HEK293 (cell line): ENCODE results near the gene LBHD1.

ENCODE experiments used
- GFI1B ChIP-seq: fragments of 450-650 bp; formaldehyde crosslinking; IDR thresholded peaks from 2 replicates; pipeline ENCODE4 v1.5.1; 2016; ENCODE audit warnings: missing biosample characterization, missing genetic modification characterization
- GLIS1 ChIP-seq: fragments of 450-650 bp; formaldehyde crosslinking; IDR thresholded peaks from 2 replicates; pipeline ENCODE4 v1.5.1; 2016; ENCODE audit warnings: missing biosample characterization, missing genetic modification characterization
- KLF1 ChIP-seq: fragments of 450-650 bp; formaldehyde crosslinking; IDR thresholded peaks from 2 replicates; pipeline ENCODE4 v1.5.1; 2016; ENCODE audit warnings: missing biosample characterization, missing genetic modification characterization
- KLF7 ChIP-seq: fragments of 450-650 bp; formaldehyde crosslinking; IDR thresholded peaks from 2 replicates; pipeline ENCODE4 v1.5.1; 2016; ENCODE audit warnings: missing biosample characterization, missing genetic modification characterization, borderline replicate concordance
- KLF8 ChIP-seq: fragments of 450-650 bp; formaldehyde crosslinking; IDR thresholded peaks from 2 replicates; pipeline ENCODE4 v1.5.1; 2016; ENCODE audit warnings: missing biosample characterization, missing genetic modification characterization
- OVOL3 ChIP-seq: fragments of 450-650 bp; formaldehyde crosslinking; IDR thresholded peaks from 2 replicates; pipeline ENCODE4 v1.5.1; 2016; ENCODE audit warnings: missing biosample characterization, missing genetic modification characterization
- PBX3 ChIP-seq: sonication (generic); formaldehyde crosslinking; IDR thresholded peaks from 2 replicates; pipeline ENCODE4 v1.8.1; 2022; ENCODE audit warnings: mild to moderate bottlenecking, moderate library complexity, missing genetic modification reagents
- PRDM1 ChIP-seq: fragments of 450-650 bp; formaldehyde crosslinking; IDR thresholded peaks from 2 replicates; pipeline ENCODE4; 2016; ENCODE audit warnings: missing biosample characterization, missing genetic modification characterization
- PRDM6 ChIP-seq: fragments of 450-650 bp; formaldehyde crosslinking; IDR thresholded peaks from 2 replicates; pipeline ENCODE4 v1.5.1; 2017; ENCODE audit warnings: missing biosample characterization, missing genetic modification characterization
- SP3 ChIP-seq: fragments of 450-650 bp; formaldehyde crosslinking; IDR thresholded peaks from 2 replicates; pipeline ENCODE4 v1.5.1; 2016; ENCODE audit warnings: missing biosample characterization, missing genetic modification characterization
- WT1 ChIP-seq: fragments of 450-650 bp; formaldehyde crosslinking; IDR thresholded peaks from 2 replicates; pipeline ENCODE4 v1.5.1; 2016; ENCODE audit warnings: missing biosample characterization, missing genetic modification characterization
- ZBTB8A ChIP-seq: fragments of 450-650 bp; formaldehyde crosslinking; IDR thresholded peaks from 2 replicates; pipeline ENCODE4 v1.5.1; 2016; ENCODE audit warnings: missing biosample characterization, missing genetic modification characterization
- ZEB2 ChIP-seq: fragments of 450-650 bp; formaldehyde crosslinking; IDR thresholded peaks from 2 replicates; pipeline ENCODE4 v1.5.1; 2016; ENCODE audit warnings: missing biosample characterization, missing genetic modification characterization
- ZFHX2 ChIP-seq: fragments of 450-650 bp; formaldehyde crosslinking; conservative IDR thresholded peaks from 2 replicates; pipeline ENCODE4 v1.5.1; 2016; ENCODE audit warnings: missing biosample characterization, missing genetic modification characterization
- ZFP3 ChIP-seq: fragments of 450-650 bp; formaldehyde crosslinking; IDR thresholded peaks from 2 replicates; pipeline ENCODE4 v1.5.1; 2016; ENCODE audit warnings: low read depth, missing biosample characterization, missing genetic modification characterization
- ZFP41 ChIP-seq: fragments of 450-650 bp; formaldehyde crosslinking; IDR thresholded peaks from 2 replicates; pipeline ENCODE4 v1.5.1; 2016; ENCODE audit warnings: missing biosample characterization, missing genetic modification characterization, borderline replicate concordance
- ZNF112 ChIP-seq: fragments of 450-650 bp; formaldehyde crosslinking; IDR thresholded peaks from 2 replicates; pipeline ENCODE4 v1.5.0; 2017; ENCODE audit warnings: missing biosample characterization, missing genetic modification characterization
- ZNF175 ChIP-seq: fragments of 450-650 bp; formaldehyde crosslinking; IDR thresholded peaks from 2 replicates; pipeline ENCODE4 v1.5.1; 2016; ENCODE audit warnings: missing biosample characterization, missing genetic modification characterization
- ZNF223 ChIP-seq: fragments of 450-650 bp; formaldehyde crosslinking; IDR thresholded peaks from 2 replicates; pipeline ENCODE4 v1.5.1; 2016; ENCODE audit warnings: missing biosample characterization, missing genetic modification characterization
- ZNF366 ChIP-seq: fragments of 450-650 bp; formaldehyde crosslinking; conservative IDR thresholded peaks from 2 replicates; pipeline ENCODE4 v1.5.1; 2016; ENCODE audit warnings: missing biosample characterization, missing genetic modification characterization
- ZNF398 ChIP-seq: fragments of 450-650 bp; formaldehyde crosslinking; IDR thresholded peaks from 2 replicates; pipeline ENCODE4 v1.5.1; 2017; ENCODE audit warnings: missing biosample characterization, missing genetic modification characterization
- ZNF449 ChIP-seq: fragments of 450-650 bp; formaldehyde crosslinking; IDR thresholded peaks from 2 replicates; pipeline ENCODE4 v1.5.1; 2017; ENCODE audit warnings: missing biosample characterization, mild to moderate bottlenecking, missing genetic modification characterization, moderate library complexity
- ZNF501 ChIP-seq: fragments of 450-650 bp; formaldehyde crosslinking; IDR thresholded peaks from 2 replicates; pipeline ENCODE4 v1.5.1; 2016; ENCODE audit warnings: missing biosample characterization, missing genetic modification characterization
- ZNF513 ChIP-seq: fragments of 450-650 bp; IDR thresholded peaks from 2 replicates; pipeline ENCODE4 v1.5.1; 2018; ENCODE audit warnings: missing biosample characterization, missing genetic modification characterization
- ZNF530 ChIP-seq: fragments of 450-650 bp; formaldehyde crosslinking; IDR thresholded peaks from 2 replicates; pipeline ENCODE4 v1.5.1; 2016; ENCODE audit warnings: low read depth, missing biosample characterization, missing genetic modification characterization
- ZNF571 ChIP-seq: fragments of 450-650 bp; formaldehyde crosslinking; IDR thresholded peaks from 2 replicates; pipeline ENCODE4 v1.5.0; 2017; ENCODE audit warnings: missing biosample characterization, missing genetic modification characterization
- ZNF654 ChIP-seq: fragments of 450-650 bp; formaldehyde crosslinking; IDR thresholded peaks from 2 replicates; pipeline ENCODE4 v1.5.1; 2016; ENCODE audit warnings: low read depth, missing biosample characterization, missing genetic modification characterization
- ZNF76 ChIP-seq: fragments of 450-650 bp; formaldehyde crosslinking; IDR thresholded peaks from 2 replicates; pipeline ENCODE4; 2016; ENCODE audit warnings: low read depth, missing biosample characterization, missing genetic modification characterization, borderline replicate concordance
- ZNF792 ChIP-seq: fragments of 450-650 bp; formaldehyde crosslinking; IDR thresholded peaks from 2 replicates; pipeline ENCODE4 v1.5.1; 2016; ENCODE audit warnings: missing biosample characterization, missing genetic modification characterization
- ZNF843 ChIP-seq: fragments of 450-650 bp; formaldehyde crosslinking; IDR thresholded peaks from 2 replicates; pipeline ENCODE4 v1.5.1; 2016; ENCODE audit warnings: missing biosample characterization, missing genetic modification characterization
- ZSCAN23 ChIP-seq: fragments of 450-650 bp; formaldehyde crosslinking; IDR thresholded peaks from 2 replicates; pipeline ENCODE4 v1.5.1; 2016; ENCODE audit warnings: missing biosample characterization, missing genetic modification characterization
- ZSCAN5A ChIP-seq: fragments of 450-650 bp; formaldehyde crosslinking; IDR thresholded peaks from 2 replicates; pipeline ENCODE4 v1.5.1; 2016; ENCODE audit warnings: missing biosample characterization, missing genetic modification characterization

Gene LBHD1

GRCh38 chr11:62621567-62622470 lies 50.2 kb downstream of the LBHD1 start, which contains the start of gene B3GAT3 (continued):
- peak; percentile 76 for TF ChIP-seq WT1 (tag by site-specific recombination)
- no peak for TF ChIP-seq ZNF530 (tag by site-specific recombination)
- TF ChIP-seq ZNF398, result peak; percentile 31; the same call in 1 of the 2 replicates
- no peak for TF ChIP-seq ZNF449 (tag by site-specific recombination)
- no peak for TF ChIP-seq ZSCAN23
- no peak for TF ChIP-seq PRDM6
- peak; percentile 96 for TF ChIP-seq ZEB2 (tag by site-specific recombination)
- TF ChIP-seq ZNF843 (tag by site-specific recombination), result peak; percentile 47; the same call in 1 of the 2 replicates
- peak; percentile 76 for TF ChIP-seq KLF1 (tag by site-specific recombination)
- no peak for TF ChIP-seq ZNF792
- no peak for TF ChIP-seq ZSCAN5A (tag by site-specific recombination)
- TF ChIP-seq PBX3, result 0 out of 2 replicates have a peak, but pooled peaks have one; percentile 65
- TF ChIP-seq ZFP3 (tag by site-specific recombination), result no peak
- TF ChIP-seq ZFHX2, result no peak; the same call in 1 of the 2 replicates
- no peak for TF ChIP-seq PRDM1 (tag by site-specific recombination)
- TF ChIP-seq ZNF112 (tag by site-specific recombination), result no peak
- no peak for TF ChIP-seq ZBTB8A (tag by site-specific recombination)
- no peak for TF ChIP-seq ZFP41
- TF ChIP-seq ZNF513 (tag by site-specific recombination), result no peak
- TF ChIP-seq KLF8, result peak; percentile 91
- TF ChIP-seq SP3 (tag by site-specific recombination), result peak; percentile 93
- no peak for TF ChIP-seq GFI1B (tag by site-specific recombination)
- TF ChIP-seq ZNF571, result no peak
- TF ChIP-seq GLIS1 (tag by site-specific recombination), result peak; percentile 49
- 0 out of 2 replicates have a peak, but pooled peaks have one; percentile 16 for TF ChIP-seq ZNF501 (tag by site-specific recombination)
- no peak for TF ChIP-seq KLF7 (tag by site-specific recombination)
- TF ChIP-seq ZNF366, result peak; percentile 30
- TF ChIP-seq ZNF223, result no peak
- TF ChIP-seq OVOL3, result no peak
- TF ChIP-seq ZNF654, result no peak
- TF ChIP-seq ZNF175 (tag by site-specific recombination), result no peak
- no peak for TF ChIP-seq ZNF76 (tag by site-specific recombination)
